GM12801 (cell line): ENCODE measurements around the gene C17orf78.

Experiments
- TF ChIP-seq, protein P1 (sequence below): IDR thresholded peaks from one replicate; pipeline ENCODE4 v1.5.1; 2011; ENCODE audit warnings: control low read depth; ENCODE audit not compliant: insufficient read length; ENCODE audit errors: extremely low read depth

The C17orf78 gene

GRCh38 chr17:37410357-37410756 lies 34.6 kb downstream of the C17orf78 start:
- TF ChIP-seq, protein P1, sequence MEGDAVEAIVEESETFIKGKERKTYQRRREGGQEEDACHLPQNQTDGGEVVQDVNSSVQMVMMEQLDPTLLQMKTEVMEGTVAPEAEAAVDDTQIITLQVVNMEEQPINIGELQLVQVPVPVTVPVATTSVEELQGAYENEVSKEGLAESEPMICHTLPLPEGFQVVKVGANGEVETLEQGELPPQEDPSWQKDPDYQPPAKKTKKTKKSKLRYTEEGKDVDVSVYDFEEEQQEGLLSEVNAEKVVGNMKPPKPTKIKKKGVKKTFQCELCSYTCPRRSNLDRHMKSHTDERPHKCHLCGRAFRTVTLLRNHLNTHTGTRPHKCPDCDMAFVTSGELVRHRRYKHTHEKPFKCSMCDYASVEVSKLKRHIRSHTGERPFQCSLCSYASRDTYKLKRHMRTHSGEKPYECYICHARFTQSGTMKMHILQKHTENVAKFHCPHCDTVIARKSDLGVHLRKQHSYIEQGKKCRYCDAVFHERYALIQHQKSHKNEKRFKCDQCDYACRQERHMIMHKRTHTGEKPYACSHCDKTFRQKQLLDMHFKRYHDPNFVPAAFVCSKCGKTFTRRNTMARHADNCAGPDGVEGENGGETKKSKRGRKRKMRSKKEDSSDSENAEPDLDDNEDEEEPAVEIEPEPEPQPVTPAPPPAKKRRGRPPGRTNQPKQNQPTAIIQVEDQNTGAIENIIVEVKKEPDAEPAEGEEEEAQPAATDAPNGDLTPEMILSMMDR: no peak

DNA sequence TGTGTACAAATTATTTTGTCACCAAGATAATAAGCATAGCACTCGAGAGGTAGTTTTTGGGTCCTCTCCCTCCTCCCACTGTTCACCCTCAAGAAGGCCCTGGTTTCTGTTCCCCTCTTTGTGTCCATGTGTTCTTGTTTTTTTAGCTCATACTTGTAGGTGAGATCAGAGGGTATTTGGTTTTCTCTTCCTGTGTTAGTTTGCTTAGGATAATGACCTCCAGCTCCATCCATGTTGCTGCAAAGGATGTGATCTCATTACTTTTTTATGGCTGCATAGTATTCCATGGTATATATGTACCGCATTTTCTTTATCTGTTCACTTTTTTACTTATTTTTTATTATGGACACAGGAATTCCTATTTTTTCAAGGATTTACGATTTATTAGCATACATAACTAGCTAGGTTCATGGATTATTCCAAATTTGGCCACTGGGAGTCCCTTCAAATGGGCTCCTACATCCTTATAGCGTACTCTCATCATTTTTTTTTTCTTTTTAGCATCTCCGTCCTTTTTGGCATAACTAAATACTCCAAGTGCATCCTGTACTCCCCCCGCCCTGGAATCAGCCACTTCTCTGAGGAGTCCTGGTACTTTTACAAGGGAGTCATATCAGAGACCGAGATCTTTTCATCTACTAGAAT lies 38.2 kb downstream of the C17orf78 start:
- TF ChIP-seq, protein P1: no peak

DNA sequence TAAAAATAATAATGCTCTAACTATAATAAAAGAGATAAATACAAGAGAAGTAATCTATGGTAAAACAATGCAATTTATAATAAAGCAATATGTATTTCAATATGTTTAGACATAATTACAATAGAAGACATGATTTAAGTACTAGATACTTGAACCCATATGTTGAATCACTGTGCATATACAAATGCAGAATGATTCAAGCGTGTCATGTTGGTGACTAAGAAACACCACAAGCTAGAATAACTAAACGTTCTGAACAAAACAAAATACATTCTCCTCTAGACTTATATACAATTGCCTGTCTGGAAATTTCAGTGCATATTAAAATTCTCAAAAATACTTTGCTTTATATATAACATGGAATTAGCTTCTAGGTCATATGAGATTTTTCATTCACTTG lies 42.1 kb downstream of the C17orf78 start:
- TF ChIP-seq, protein P1: no peak

DNA sequence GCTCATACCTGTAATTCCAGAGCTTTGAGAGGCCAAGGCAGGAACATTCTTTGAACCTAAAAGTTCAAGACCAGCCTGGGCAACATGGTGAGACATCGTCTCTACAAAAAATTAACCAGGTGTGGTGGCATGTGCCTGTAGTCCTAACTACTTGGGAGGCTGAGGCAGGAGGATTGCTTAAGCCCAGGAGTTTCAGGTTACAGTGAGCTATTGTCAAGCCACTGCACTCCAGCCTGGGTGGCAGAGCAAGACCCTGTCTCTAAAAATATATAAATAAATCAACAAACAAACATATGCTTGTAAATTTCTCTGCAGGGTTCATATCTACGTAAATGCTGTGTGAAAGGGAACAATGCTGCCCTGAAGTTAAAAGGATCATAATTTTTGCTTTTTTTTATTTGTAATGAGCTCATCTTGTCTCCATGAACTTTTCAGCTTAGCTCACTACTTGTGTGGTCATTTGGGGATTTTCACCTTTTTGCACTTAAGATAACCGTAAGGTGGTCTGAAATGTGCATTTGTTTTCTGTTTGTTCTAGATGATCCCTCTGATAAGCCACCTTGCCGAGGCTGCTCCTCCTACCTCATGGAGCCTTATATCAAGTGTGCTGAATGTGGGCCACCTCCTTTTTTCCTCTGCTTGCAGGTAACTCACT lies 47.3 kb downstream of the C17orf78 start:
- TF ChIP-seq, protein P1: no peak

DNA sequence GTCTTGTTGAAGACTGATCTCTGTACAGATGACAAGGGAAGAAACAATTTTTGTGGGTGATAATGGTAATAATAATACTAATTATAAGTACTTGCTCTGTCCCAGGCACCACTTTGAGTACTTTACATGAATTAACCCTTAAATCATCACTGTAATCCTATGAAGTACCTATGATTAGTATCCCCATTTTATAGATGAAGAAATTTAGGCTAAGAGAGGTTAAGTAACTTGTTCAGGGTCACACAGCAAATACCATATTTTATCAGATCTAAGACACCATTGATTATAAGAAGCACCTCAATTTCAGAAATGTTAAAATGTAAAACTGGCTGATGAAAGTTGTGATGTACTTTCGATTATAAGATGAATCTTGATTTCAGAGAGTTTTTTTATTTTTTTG lies 49.5 kb downstream of the C17orf78 start:
- TF ChIP-seq, protein P1: no peak

GRCh38 chr17:37429039-37429438 lies 53.3 kb downstream of the C17orf78 start:
- TF ChIP-seq, protein P1: no peak

DNA sequence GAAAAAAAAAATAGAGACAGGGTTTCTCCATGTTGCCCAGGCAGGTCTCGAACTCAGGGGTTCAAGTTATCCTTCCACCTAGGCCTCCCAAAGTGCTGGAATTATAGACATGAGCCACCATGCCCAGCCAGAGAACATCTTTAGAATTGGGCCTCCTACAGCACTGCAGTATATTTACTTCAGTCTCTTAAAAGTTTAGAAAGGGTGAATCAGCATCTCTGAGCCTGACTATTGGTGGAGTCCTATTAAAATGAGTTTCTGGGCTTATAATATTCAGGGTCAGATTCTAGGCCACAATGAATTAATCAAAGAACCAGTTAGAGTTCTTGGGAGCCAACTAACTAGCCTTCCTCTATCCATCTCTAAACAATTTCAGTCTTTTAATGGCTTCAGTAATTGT lies 53.7 kb downstream of the C17orf78 start:
- TF ChIP-seq, protein P1: no peak
